GM19463 (cell line): ENCODE data around the gene CADM1.
"Not testable (repeated sequence)": the region's sequence is repeated elsewhere in the genome, so short reads cannot be mapped to it uniquely, and the experiment has no call there.

Source experiments
- ATAC-seq: cut with Tn5 transposase; IDR thresholded peaks from one replicate; pipeline ENCODE4 v1.9.1; 2021; ENCODE audit warnings: mild to moderate bottlenecking, moderate library complexity; ENCODE audit not compliant: unreplicated experiment

Gene CADM1

DNA sequence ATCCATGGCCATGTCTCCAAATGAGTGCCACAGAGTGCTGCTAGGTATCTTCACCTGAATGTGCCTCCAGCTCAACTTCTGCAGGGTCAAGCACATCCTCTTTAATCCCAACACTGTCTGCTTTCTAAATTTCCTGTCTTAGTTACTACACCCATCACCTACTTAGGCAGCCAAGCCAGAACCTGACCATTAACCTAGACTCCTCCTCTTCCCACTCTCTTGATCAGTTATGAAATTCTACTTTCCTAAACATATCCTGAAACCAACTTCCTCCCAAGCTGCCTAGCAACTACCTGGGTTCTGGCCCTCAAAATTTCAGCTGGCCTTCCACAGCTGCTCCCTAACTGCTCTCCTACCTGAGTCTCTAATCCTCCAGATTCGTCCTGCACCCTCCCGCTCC is 22.7 kb downstream of the CADM1 start:
- ATAC-seq: no peak

DNA sequence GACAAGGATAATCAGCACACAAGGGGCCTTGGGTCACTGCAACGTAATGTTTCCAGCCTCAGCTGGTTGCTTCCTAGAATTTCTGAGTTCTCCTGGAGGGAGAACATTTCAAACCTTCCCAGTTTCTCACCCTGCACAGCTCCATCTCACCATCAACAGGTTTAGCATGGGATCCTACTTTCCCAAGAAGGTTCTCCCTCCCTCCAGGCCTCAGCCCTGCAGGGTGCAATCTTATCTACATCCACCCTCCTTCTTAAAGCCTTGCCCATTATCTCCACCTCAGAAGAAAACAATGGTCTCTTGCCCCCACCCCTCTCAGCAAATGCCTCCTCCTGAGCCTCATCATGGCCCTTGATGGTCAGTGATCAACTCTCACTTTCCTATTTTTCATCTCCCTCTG is 23.6 kb downstream of the CADM1 start:
- no peak for ATAC-seq

DNA sequence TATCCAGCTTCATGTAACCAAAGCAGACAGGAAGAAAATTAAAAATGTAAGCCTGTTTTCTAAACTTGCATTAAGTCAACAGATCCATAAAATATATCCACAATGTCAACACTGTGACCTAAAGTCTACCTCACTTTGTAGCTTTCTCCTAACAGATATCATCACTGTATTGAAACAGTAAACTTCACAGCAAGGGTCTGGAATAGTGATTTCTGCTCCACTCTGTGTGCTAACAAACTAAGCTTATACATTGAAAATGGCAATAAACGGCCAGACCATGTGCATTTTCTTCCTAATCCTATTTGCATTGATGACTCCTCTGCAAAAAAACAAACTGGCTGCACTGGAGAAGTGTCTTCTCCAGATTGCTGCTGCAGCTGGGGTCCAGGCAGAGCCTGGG is 26.8 kb downstream of the CADM1 start:
- no peak for ATAC-seq

DNA sequence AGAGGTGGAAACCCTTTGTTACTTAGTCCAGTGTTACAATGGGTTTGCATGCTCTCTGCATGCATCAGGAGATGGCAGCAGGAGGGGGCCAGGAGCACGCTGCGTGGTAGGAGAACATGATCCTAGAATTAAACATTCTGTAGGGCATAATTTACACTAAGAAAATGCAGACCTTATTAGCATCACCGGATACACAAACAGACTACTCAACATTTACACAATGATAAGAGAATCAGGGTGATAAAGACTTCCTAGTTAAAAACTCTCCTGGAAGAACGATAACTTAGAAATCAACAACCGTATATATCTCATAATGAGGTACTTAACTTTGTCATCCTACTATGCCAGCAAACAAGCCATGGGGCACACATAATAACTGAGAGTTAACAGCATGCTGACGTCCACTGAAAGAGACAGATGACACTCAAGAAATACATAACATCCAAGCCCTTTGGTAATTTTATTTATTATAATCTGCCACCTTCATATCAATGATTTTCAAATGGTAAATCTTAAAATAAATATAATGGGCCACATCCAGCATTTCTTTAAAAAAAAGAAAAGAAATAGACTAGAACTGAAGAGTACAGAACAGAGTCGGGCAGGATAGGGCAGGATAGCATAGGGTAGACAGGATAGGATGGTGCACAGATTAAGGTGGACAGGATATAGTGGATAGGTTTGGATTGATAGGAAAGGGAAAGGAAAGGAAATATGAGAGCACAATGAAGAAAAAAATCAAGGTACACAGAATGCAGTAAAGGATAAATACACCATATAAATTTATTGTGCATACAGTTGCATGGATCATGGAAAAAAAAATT is 27.5 kb downstream of the CADM1 start:
- ATAC-seq: no peak

DNA sequence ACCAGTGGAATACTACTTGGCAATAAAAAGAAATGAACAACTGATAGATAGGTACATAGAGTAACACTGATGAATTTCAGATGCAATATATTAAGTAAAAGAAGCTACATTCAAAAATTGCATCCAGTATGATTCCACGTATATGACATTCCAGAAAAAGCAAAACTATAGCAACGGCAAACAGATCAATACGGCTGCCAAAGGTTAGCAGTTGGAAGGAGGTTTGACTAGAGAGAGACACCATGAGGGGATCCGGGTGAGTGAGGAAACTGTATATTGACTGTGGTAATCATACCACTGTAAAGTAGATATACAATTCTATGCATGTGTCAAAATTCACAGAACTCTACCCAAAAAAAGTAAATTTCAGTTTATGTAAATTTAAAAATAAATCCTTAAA is 28.7 kb downstream of the CADM1 start:
- no peak for ATAC-seq

DNA sequence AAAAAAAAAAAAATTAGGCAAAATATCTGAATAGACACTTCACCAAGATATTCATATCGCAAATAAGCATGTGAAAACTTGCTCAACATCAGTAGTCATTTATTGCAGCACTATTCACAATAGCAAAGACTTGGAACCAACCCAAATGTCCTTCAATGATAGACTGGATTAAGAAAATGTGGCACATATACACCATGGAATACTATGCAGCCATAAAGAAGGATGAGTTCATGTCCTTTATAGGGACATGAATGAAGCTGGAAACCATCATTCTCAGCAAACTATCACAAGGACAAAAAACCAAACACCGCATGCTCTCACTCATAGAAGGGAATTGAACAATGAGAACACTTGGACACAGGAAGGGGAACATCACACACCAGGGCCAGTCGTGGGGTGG is 29.9 kb downstream of the CADM1 start:
- not testable (repeated sequence) for ATAC-seq

DNA sequence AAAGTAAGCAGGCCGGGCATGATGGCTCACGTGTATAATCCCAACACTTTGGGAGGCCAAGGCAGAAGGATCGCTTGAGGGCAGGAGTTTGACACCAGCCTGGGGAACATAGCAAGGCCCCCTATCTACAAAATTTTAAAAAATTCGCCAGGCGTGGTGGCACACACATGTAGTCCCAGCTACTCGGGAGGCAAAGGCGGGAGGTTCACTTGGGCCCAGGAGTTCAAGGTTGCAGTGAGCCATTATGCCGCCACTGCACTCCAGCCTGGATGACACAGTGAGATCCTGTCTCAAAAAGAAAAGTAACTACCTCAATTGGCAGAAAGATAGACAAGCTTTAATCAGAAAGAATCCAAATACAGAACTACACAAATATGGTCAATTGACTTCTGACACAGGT is 31.0 kb downstream of the CADM1 start:
- ATAC-seq: no peak

DNA sequence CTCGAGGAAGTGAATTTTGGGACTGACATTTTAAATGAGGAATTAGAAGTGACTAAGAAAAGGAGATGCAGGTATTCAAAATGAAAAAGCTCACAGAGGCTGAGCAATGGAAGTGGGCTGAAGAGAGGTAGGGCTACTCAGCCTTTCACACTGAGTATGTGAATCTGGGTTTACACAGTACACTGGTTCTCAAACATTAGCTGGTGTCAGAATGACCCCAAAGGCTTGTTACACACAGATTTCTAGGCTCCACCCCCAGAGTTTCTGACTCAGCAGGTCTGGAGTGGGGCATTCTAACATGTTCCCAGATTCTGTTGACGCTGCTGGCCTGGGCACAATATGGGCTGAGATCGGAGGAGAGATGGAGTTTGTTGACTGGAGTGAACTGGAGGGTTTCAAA is 32.8 kb downstream of the CADM1 start:
- ATAC-seq: peak; percentile 89

DNA sequence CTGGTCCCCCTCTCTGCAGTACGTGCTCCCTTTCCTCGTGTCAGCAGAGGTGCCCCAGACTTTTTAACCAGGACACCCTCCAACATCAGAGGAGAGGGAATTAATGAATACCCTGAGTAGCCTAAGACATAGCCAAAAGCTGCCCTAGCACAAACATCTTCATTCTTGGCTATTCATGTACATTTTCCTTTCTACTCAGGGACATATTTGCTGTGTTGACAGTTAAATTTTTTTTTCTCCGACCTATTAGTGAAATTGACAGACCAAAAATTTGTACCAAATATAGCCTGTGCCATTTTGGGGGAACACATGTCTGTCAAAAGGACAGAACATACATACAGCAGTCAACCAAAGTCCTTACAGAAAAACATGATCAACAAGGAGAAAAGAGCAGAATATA is 33.3 kb downstream of the CADM1 start:
- ATAC-seq: no peak

DNA sequence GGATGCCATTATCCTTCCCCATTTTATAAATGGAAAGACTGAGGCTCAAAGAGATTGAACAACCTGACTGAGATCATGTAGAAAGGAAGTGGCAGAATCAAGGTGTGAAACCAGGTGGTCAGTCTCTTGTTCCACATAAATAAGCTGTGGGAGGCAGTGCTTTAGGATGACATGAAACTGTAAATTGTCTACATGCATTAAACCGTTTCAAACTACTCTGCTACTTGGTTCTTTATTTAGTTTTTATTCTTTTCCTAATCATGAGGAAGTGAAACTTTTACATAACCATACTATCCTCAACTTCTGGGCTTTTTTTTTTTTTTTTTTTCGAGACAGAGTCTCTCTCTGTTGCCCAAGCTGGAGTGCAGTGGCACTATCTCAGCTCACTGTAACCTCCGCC is 34.9 kb downstream of the CADM1 start:
- ATAC-seq: peak; percentile 51

DNA sequence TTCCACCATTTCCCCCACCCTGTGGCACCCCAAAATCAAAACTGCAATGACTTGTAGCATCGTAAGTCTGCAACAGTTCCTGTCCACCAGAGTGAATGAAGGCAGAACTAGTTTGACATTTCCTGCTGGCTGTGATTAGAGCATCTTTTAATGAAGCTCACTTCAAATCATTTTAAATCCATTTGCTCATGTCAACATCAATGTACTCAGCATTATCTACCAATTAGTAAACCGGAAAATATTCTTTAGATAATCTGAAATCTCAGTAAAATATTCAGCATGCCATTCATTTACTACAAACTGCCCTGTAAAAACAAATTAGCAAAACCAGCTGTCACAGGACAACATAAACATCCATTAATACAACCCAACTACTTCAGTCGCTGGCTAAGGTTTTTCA is 38.1 kb downstream of the CADM1 start:
- no peak for ATAC-seq

DNA sequence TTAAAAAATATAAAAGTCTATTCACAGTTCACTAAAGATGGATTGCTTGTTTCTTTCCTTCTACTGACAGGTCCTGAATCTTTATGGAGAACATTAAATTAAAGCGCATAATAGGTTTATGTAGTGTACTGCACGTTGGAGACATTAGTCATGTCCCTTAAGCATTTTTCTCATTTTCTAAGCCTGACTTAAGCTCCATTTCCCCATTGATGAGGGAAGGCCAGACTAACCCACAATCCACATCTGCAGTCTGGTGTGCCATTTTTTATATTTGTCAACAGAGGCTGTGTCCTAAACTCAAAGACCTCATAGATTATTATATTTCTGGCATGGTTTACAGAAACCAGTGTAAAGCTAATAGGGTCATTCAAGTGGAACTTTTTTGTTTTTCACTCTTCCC is 39.9 kb downstream of the CADM1 start:
- ATAC-seq: no peak

DNA sequence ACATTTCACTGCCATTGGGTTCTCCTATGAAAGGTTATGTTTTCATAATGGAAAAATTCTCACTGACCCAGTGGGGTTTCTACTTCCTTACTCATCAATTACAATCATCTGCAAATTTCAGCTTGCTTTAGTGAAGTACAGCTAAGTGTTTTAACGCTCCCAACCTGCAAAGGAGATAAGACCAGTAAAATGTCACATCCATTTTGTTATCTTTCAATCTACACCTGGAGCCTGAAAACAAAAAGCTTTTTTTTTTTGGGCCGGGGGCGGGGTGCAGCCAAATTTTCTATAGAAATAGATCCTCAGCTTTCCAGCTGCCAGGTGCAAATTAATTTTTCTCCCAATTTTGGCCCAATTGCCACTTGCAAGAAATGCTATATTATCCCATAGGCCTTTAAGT is 40.6 kb downstream of the CADM1 start:
- no peak for ATAC-seq

DNA sequence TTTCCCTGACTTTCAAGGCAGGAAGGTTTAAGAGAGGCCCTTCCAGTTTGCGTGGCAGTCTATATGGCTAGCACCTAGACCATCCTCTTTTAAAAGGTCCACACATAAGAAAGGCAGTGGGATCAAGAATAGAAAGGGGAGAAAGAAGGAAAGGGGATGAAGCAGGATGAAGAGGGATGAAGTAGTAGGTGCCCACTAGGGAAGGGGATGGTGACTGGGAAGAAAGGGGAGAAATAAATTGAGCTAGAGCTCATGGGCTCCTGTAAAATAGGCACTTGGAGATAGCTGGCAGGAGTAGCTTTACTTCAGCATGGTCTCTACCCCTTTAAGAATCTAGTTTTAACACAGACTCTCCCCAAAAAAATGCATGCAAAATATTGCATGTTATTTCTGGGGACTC is 41.5 kb downstream of the CADM1 start:
- ATAC-seq: no peak

DNA sequence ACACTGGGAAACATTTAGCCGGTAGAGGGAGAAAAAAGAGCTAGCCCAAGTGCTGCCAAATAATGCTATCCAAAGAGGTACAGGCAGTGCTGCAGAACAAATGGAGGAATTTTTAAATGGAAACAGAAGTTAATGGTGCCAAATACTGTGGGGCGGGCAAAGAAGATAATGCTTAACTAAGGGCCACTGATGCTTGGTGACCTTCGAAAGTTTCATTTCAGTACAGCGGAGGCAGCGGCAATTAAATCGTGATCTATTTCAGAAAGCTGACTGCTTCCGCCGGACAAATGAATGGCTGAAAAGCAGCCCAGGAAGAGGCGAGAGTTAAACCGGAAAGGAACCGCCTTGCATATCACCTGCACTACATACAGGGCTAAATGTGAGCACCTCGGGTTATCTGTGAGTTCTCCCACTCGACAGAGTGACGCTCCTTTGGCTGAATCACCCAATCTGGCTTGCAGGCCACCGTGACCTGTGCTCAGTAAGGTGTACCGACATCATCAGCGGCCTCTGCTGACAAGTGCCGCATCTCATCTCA is 42.1 kb downstream of the CADM1 start:
- no peak for ATAC-seq

DNA sequence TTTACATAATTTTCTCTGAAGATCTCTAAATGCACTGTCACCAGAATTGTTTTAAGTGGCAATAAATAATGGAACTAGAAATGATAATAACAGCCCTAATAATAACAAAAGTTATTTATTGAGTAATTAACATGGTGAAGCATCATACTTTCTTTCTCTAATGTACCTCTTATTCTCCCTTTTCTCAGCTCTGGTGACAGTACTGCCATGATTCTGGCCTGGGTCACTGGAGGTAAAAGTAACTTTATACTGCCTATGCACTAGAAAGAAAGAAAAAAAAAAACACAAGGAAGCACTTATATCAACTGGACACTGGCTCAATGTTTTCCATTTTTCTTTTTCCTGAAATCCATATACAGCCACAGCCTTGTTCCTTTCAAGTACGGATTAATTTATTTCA is 43.7 kb downstream of the CADM1 start:
- no peak for ATAC-seq

DNA sequence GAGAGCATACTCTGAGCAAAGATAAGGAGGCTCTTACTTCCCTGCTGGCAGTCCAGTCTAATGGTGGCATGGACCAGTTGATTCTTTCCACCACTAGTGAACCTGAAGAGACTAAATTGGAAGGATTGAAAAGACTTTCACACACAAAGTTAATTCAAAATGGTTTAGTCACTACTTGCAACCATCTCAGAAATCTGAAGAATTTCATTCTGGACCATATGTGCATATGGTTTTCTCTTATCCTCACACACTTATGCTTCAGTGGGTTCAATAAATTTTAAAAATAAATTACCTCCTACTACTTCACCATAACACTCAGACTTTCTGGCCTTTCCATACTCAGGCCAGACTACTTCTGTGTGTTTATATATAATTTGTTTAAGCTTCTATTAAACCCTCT is 44.7 kb downstream of the CADM1 start:
- ATAC-seq: no peak

DNA sequence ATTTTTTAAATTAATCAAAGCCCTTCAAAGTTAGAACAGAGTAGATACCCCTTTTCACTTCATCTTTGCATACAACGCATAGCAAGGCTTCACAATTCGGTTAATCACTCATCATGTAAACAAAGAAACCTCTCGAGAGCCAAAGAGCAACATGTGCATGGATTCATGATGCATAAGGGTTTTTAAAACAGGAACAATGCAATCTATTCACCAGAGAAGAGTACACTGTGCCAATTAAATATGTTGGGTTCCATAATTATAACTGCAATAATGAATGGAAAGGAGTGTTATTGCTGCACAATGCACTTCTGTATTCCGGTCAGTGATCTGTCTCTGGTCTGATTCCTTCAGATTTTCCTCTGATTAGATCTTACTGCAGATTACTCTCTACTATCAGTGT is 45.3 kb downstream of the CADM1 start:
- no peak for ATAC-seq

DNA sequence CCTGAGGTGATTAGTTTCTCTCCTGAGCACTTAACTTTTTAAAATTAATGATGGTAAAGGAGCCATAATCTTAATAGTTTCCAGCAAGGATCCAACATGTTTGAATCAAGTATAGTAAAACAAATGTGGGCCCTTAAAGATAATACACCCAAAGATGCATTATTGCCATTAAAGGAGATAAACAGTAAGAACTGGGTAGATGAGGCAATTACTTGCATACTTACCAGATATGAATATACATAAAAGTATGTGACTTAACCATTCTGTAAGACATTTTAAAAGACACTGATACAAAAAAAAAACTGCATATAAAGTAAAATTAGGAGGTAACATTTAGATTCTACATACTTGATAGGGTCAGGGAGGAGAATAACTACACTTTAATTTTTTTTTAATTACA is 48.2 kb downstream of the CADM1 start:
- ATAC-seq: no peak

DNA sequence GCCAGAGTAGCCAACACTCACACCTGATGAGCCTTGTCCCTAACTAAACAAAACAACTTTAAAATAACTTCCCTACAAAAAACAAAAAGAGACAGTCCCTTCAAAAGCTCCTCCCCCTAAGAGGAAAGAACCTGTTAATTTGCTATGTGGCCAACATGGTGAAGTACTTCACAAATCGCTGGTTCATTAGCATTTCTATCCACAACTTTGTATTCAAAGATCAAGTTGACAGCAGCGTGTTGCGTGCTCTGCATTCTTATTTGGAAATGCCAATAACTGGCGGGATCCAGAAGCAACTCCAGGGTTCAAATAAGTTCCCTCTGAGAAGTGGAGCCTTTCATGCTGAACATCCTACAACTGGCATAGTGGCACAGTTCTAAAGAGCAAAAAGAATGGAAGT is 48.6 kb downstream of the CADM1 start:
- no peak for ATAC-seq

DNA sequence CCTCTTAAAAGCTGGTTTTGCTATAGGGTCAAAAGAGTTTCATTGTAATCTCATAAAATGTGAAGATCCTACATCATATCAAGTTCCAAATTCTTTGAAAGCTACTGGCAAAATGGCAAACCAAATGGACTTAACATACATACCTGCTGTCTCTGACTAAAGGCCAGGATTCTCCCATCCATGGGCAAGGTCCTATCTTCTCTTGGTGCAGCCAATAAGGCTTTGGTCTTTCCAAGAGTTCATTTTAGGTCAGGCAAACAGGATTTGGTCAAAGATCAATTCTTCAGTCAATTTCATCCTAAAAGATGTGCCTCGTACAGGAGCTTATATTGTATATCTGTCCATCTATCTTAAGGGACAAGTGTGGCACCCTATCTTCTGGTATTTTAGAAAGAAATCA is 49.7 kb downstream of the CADM1 start:
- no peak for ATAC-seq

DNA sequence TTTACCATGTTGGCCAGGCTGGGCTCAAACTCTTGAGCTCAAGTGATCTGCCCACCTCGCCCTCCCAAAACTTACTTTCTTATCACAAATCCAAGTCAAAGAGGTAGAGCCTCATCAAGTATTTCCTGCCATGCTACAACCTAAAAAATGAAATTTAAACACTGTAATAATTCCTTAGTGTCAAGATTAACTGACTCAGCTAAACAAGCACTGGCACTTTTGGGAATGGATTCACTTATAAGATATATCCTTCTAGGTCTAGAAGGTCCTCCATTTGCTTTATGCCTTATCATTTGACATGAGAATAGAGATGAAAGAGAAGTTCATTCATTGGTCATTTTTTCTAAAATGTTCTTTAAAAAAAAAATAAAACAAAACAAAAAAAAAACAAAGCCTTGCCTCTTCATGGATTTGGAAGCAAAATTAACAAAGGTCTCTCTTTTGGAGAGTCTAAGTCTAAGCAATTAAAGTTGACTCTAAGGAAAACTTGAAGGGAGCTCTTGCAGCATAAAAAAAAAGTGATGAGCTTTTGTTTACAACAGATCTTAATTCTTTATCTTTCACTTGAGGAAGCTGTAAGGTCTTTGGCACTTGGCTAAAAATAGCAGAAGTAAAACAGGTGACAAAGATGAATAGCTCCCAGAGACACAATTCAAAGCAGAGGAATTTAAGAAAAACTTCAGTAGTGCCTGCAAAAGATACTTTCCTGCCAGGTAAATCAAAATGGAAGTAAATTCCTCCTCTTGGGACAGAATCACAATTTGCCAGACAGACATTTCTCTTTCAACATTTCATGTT is 50.3 kb downstream of the CADM1 start:
- no peak for ATAC-seq
